Esophagus (tissue), 2 donors: ENCODE results near the gene IQCH. TPM values are rescaled to one million over a fixed set of nuclear protein-coding genes. Genes with fewer than 3 reads are reported as not detected.

ENCODE experiments used
- H3K27ac ChIP-seq, 2 donors: one replicate each; pipeline ENCODE4 v1.5.1; 2013; ENCODE audit warnings: low read depth in 2 of 2, mild to moderate bottlenecking in 2 of 2, inconsistent platforms in 1 of 2, low read length in 1 of 2, moderate library complexity in 1 of 2
- H3K27me3 ChIP-seq, 2 donors: one replicate each; pipeline ENCODE4 v1.6.1; 2013; ENCODE audit warnings: low read length in 2 of 2, control low read depth in 1 of 2, mild to moderate bottlenecking in 1 of 2; ENCODE audit not compliant: insufficient read depth in 2 of 2, control insufficient read depth in 1 of 2
- H3K36me3 ChIP-seq, 2 donors: one replicate each; pipeline ENCODE4 v1.6.1; 2013; ENCODE audit warnings: low read length in 1 of 2; ENCODE audit not compliant: control insufficient read depth in 2 of 2, insufficient read depth in 2 of 2
- H3K4me1 ChIP-seq, 2 donors: one replicate each; pipeline ENCODE4 v1.6.1; 2013; ENCODE audit warnings: low read length in 1 of 2; ENCODE audit not compliant: control insufficient read depth in 2 of 2, insufficient read depth in 2 of 2
- H3K4me3 ChIP-seq, 2 donors: one replicate each; pipeline ENCODE4 v1.5.1; 2013; ENCODE audit warnings: low read length in 2 of 2, mild to moderate bottlenecking in 2 of 2, low read depth in 1 of 2, moderate library complexity in 1 of 2
- H3K9me3 ChIP-seq, 2 donors: one replicate each; pipeline ENCODE4 v1.6.1; 2013; ENCODE audit warnings: mild to moderate bottlenecking in 2 of 2, low read depth in 1 of 2, low read length in 1 of 2, moderate library complexity in 1 of 2; ENCODE audit not compliant: control insufficient read depth in 2 of 2, insufficient read depth in 1 of 2
- WGBS, 2 donors: extraction: QIAGEN DNeasy Blood & Tissue Kit; methylation state at CpG; one replicate each; pipeline ENCODE4 v1.1.7; 2013; 5-methylcytosine and 5-hydroxymethylcytosine counted together
- polyA plus RNA-seq, 2 donors: library from polyadenylated mRNA; stranded (reverse); fragments of 200-250 nt; gene quantifications; one replicate each; pipeline ENCODE4 v1.2.3, GENCODE V29; 2013
- donor health status: healthy with polysubstance abuse.
- donor health status: Bipolar disorder and iron deficiency.

IQCH gene
- polyA plus RNA-seq, 2 donors, result 0.26 to 0.45 TPM

DNA sequence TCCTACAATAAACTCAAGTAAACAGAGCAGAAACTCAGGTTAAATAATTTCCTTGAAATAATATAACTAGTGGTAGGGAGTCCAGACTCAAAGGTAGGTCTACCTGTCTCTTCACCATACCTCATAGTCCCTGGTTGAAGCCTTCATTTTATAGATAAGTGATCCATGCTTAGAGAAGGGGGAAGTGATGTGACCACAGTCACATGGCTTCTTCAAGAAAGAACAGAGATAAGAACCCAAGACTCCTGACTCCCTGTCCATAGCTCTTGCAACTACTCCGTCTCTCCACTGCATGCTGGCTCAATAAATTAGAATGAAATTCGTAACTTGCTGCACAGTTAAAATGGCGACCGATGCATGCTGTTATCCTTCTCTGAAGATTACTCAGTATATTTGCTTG, 255.3 kb downstream of the IQCH start:
- Histone ChIP-seq H3K4me1 (no peaks in the 10 kb centered on the region), H3K36me3 (no peaks in the 10 kb centered on the region), H3K9me3 (no peaks in the 10 kb centered on the region), H3K4me3 (no peak overlapping the region), H3K27ac (no peak overlapping the region), H3K27me3 (no peaks in the 10 kb centered on the region)
- WGBS, 2 donors, result 93 to 94% methylated on average over 4 of the region's 4 CpGs

DNA sequence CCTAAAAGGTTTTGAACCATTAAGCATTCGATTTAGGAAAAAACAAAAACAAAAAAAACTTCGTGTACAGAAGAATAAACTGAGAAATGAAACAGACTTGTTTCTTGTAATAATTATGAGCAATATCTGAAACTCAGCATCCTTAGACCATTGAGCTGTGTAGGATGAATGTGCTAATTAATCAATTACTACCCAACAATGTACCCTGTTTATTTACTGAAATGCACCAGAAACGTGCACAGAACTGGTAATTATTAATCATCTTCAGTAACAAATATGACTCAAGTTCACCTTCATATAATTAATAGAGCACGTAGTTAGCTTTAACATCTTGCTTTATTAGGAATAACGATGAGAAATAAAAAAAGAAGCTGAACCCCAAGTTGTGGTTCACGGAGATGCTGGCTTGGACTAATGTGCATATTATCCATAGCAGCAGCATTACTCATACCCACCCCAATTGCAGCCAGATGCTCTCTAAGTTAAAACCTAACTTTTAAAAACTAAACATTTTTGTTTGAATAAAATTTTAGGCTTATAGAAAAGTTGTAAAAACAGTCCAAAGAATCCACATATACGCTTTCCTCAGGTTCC, 256.1 kb downstream of the IQCH start:
- no peaks in the 10 kb centered on the region for H3K27me3 ChIP-seq
- H3K4me3 ChIP-seq, result no peak overlapping the region
- H3K27ac ChIP-seq, result no peak overlapping the region
- H3K4me1 ChIP-seq, result no peaks in the 10 kb centered on the region
- H3K9me3 ChIP-seq, result no peaks in the 10 kb centered on the region
- H3K36me3 ChIP-seq, result no peaks in the 10 kb centered on the region
- WGBS, 2 donors, result 83 to 86% methylated on average over 7 of the region's 7 CpGs

DNA sequence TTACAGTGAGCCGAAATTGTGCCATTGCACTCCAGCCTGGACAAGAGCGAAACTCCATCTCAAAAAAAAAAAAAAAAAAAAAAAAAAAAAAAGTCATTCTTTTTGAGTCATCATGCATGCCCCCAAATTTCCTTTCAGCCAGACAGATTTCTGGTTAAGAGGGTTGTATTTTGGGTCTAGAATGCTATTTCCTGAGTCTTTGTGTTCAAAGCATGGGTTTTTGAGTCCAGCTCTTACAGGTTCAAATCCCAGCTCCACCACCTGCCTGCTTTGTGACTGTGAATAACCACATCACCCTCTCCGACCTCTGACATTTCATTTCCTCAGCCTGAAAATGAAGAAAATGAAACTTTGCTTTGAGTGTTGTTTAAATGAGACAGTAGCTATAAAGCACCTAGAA, 257.0 kb downstream of the IQCH start:
- no peaks in the 10 kb centered on the region for H3K4me1 ChIP-seq
- H3K9me3 ChIP-seq, result no peaks in the 10 kb centered on the region
- no peaks in the 10 kb centered on the region for H3K36me3 ChIP-seq
- H3K27ac ChIP-seq, result no peak overlapping the region
- no peaks in the 10 kb centered on the region for H3K27me3 ChIP-seq
- H3K4me3 ChIP-seq, result no peak overlapping the region
- 96% methylated on average over 3 of the region's 3 CpGs for WGBS, 2 donors

DNA sequence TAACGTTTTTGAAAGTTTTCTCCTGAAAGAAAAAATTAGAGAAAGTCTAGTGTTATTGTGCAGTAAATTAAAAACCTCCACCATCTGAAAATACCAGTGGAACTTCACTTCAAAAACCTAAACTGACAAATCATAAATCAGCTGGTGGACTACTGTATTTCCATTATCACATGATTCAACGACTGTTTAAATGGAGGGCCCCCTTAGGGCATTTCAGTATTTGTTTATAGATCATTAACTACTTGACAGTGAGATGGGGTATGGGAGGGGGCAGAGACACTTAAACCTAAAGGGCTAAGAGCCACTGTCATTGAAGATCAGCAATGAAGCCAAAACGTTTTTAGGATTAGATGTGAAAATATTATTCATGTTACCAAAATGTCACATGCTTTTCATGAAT, 257.6 kb downstream of the IQCH start:
- Histone ChIP-seq H3K9me3 (no peaks in the 10 kb centered on the region), H3K27me3 (no peaks in the 10 kb centered on the region), H3K27ac (no peak overlapping the region), H3K4me3 (no peak overlapping the region), H3K36me3 (no peaks in the 10 kb centered on the region), H3K4me1 (no peaks in the 10 kb centered on the region)
- WGBS, 2 donors, result 37 to 57% methylated on average over 3 of the region's 3 CpGs

DNA sequence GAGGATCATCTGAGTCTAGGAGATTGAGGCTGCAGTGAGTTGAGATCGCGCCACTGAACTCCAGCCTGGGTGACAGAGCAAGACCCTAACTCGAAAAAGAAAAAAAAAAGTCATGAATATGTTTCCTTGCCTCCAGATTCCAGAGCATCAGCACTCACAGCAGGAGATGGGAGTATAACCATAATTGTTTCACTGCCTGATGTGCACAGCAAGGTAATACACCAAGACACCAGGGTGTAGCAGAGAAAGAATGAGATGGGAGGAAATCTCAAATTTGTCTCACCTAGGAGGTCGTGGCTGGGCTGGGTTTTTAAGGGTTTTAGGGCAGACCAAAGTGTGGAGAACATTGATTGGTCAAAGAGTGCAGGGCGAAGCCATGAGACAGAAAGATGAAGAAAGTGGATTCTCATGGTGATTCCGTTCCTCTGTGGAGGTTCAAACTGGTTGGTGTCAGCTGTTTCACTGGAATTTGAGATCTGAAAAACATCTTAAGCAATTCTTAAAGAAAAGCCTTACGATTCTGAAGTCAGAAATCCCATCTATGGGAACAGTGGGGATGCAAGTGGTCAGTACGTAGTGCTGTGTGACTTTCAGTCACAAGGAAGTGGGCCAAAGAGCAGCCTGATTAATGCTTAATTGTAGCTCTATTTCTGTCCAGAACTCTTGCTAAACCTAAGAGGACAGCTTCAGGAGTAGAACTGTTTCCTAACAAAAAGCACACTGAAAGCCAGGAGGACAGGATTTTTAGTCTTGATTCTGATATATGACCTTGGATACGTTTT, 258.5 kb downstream of the IQCH start:
- H3K27ac ChIP-seq, result no peak overlapping the region
- no peaks in the 10 kb centered on the region for H3K4me1 ChIP-seq
- 82 to 85% methylated on average over 9 of the region's 9 CpGs for WGBS, 2 donors
- H3K4me3 ChIP-seq, result no peak overlapping the region
- H3K27me3 ChIP-seq, result no peaks in the 10 kb centered on the region
- no peaks in the 10 kb centered on the region for H3K36me3 ChIP-seq
- H3K9me3 ChIP-seq, result no peaks in the 10 kb centered on the region

DNA sequence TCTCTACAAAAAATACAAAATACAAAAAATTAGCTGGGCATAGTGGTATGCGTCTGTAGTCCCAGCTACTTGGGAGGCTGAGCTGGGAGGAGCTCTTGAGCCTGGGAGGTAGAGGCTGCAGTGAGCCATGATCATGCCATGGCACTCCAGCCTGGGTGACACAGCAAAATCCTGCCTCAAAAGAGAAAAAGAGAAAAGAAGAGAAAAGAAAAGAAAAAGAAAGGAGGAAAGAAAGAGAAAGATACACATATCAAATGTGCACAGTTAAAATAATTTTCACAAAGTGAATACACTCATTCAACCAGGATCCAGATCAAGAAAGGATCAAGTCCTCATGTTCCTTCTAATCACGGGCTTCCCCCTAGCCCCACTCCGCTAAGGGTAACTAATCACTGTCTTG, 260.5 kb downstream of the IQCH start:
- H3K9me3 ChIP-seq, result no peaks in the 10 kb centered on the region
- no peaks in the 10 kb centered on the region for H3K36me3 ChIP-seq
- H3K27ac ChIP-seq, result no peak overlapping the region
- H3K4me1 ChIP-seq, result no peaks in the 10 kb centered on the region
- no peak overlapping the region for H3K4me3 ChIP-seq
- WGBS, 2 donors, result 96 to 99% methylated on average over 3 of the region's 3 CpGs
- H3K27me3 ChIP-seq, result no peaks in the 10 kb centered on the region

DNA sequence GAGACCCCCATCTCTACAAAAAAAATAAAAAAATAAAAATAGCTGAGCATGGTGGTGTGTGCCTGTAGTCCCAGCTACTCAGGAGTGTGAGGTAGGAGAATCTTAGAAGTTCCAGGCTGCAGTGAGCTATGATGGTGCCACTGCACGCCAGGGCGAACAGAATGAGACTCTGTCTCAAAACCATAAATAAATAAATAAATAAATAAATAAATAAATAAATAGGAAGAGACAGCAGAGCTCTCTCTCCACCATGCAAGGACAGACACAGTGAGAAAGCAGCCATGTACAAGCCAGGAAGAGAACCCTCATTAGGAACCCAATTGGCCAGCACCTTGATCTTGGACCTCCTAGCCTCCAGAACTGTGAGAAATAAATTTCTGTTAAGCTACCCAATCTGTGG, 261.0 kb downstream of the IQCH start:
- Histone ChIP-seq H3K4me1 (no peaks in the 10 kb centered on the region), H3K4me3 (no peak overlapping the region), H3K9me3 (no peaks in the 10 kb centered on the region), H3K27me3 (no peaks in the 10 kb centered on the region), H3K36me3 (no peaks in the 10 kb centered on the region), H3K27ac (no peak overlapping the region)
- WGBS, 2 donors, result 98 to 100% methylated on average over 2 of the region's 2 CpGs

DNA sequence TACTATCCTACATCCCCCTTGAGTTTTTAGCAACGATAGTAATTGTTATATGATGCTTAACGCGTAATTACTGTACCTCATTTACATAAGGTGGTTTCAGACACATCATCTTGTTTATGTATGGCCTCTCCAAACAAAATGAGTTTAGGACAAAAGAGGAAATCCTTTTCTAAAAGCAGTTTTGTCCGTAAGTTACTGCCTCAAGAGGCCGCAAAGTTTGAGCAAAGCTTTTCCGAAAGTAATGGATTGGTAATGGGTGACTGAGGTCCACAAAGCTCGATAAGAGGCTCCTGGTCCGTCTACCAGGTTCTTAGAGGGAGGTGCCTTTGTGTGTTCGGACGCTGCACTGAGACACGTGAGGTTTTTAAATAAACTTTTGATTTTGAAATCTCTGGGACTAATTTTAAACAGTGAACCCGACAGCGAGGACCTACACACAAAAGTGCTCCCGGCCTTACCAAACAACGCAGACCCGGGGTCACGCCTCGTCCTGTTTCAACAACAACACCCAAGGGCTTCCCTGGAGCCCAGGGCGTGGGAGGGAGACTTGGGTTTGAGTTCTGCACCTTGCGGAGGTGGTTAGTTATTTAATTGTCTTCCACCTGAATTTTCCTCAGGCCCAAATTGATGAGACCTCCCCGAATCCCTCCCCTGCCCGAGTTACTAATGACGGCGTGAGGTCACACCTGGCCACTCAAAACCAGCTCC, 265.9 kb downstream of the IQCH start:
- Histone ChIP-seq H3K4me1 (no peaks in the 10 kb centered on the region), H3K27me3 (no peaks in the 10 kb centered on the region), H3K9me3 (no peaks in the 10 kb centered on the region), H3K27ac (peak overlapping the region; percentile 85 to 87), H3K4me3 (peak overlapping the region; percentile 68 to 69), H3K36me3 (no peaks in the 10 kb centered on the region)
- WGBS, 2 donors, result 13 to 16% methylated on average over 24 of the region's 24 CpGs

DNA sequence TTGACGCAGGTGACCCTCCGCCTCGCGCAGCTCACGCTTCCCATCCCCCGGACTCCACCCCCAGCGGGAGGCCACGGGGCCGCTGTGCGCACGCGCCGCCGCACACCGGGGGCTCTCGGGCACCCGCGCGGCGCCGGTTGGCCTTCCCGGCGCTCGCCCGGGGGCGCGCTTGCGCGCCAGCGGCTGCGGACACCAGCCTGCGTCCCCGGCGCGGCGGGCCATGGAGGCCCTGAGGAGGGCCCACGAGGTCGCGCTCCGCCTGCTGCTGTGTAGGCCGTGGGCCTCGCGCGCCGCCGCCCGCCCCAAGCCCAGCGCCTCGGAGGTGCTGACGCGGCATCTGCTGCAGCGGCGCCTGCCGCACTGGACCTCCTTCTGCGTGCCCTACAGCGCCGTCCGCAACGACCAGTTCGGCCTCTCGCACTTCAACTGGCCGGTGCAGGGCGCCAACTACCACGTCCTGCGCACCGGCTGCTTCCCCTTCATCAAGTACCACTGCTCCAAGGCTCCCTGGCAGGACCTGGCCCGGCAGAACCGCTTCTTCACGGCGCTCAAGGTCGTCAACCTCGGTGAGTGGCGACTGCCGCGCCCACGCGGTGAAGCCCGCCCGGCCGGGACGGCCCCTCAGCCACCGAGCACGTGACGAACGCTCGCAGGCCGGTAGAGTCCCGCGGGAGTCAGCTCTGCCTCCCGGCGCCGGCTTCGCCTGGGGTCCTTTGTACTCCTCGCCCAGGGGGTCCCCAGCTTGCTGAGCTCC, 266.6 kb downstream of the IQCH start, which contains the start of gene C15orf61:
Gene C15orf61, plus strand, starts transcription at position 103 of the 754 bp plus-strand sequence. Its CDS starts 118 bp downstream, at position 221.
- Histone ChIP-seq H3K27ac (peak within 1 kb of the TSS; percentile 85 to 87), H3K9me3 (no peaks in the 10 kb centered on the region), H3K4me1 (no peaks in the 10 kb centered on the region), H3K4me3 (peak within 1 kb of the TSS; percentile 68 to 69), H3K27me3 (no peaks in the 10 kb centered on the region), H3K36me3 (no peaks in the 10 kb centered on the region)
- 0 to 1% methylated on average over 62 to 94 of the region's 94 CpGs for WGBS, 2 donors
